Measurements from ENCODE around the gene LAPTM5. TPM values are rescaled to one million over a fixed set of nuclear protein-coding genes. Genes with fewer than 3 reads are reported as not detected.

LAPTM5 gene, protein sequence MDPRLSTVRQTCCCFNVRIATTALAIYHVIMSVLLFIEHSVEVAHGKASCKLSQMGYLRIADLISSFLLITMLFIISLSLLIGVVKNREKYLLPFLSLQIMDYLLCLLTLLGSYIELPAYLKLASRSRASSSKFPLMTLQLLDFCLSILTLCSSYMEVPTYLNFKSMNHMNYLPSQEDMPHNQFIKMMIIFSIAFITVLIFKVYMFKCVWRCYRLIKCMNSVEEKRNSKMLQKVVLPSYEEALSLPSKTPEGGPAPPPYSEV
- polyA plus RNA-seq (2012; ENCODE audit: missing spikeins), result 808 TPM

DNA sequence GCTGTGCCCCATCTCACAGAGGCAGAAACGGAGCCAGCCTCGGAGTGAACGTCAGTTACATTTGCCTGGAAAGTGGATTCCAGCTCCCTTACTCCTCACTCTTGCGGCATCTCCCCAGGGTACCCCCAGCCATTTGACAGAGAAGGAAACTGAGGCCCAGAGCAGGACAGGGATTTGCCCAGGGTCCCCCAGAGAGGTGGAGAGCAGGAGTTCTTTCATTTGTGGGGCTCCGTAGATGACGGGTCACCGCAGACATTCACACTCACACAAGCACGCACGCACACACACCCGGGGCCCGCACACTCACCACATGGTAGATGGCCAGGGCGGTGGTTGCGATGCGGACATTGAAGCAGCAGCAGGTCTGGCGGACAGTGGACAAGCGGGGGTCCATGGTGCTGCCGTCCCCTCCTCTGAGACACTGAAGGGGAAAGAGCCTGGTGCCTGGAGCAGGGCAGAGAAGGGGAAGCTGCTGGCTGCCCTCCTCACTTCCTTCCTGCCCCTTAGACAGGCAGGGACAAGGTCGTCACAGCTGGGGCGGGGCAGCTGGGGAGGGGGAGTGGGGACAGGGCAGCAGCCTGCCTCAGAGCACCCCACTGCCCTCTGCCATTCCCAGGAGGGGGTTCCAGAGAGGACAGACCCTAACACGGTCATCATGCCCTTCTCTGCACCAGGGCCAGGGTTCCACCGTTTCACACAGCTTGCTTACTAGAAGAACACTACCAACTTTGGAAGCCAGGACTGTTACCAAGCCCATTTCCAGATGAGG lies at the start of gene LAPTM5:
Gene LAPTM5 (minus strand): TSS at position 423 of the 769 bp plus-strand sequence. CDS start 29 bp downstream, at position 394.
- TF ChIP-seq POLR2A (IDR thresholded peaks at IDR 0.05; ENCODE audit: low read depth, low read length) (peak; percentile 91), TAF1 (IDR thresholded peaks at IDR 0.05; ENCODE audit: borderline replicate concordance, low read depth, low read length) (peak; percentile 82), POLR2AphosphoS5 (IDR thresholded peaks at IDR 0.05; ENCODE audit: low read depth, low read length) (peak; percentile 78; the same call in 1 of the 2 replicates)
- no peak for DNase-seq (ENCODE audit: insufficient read length)
- no peak for FAIRE-seq

DNA sequence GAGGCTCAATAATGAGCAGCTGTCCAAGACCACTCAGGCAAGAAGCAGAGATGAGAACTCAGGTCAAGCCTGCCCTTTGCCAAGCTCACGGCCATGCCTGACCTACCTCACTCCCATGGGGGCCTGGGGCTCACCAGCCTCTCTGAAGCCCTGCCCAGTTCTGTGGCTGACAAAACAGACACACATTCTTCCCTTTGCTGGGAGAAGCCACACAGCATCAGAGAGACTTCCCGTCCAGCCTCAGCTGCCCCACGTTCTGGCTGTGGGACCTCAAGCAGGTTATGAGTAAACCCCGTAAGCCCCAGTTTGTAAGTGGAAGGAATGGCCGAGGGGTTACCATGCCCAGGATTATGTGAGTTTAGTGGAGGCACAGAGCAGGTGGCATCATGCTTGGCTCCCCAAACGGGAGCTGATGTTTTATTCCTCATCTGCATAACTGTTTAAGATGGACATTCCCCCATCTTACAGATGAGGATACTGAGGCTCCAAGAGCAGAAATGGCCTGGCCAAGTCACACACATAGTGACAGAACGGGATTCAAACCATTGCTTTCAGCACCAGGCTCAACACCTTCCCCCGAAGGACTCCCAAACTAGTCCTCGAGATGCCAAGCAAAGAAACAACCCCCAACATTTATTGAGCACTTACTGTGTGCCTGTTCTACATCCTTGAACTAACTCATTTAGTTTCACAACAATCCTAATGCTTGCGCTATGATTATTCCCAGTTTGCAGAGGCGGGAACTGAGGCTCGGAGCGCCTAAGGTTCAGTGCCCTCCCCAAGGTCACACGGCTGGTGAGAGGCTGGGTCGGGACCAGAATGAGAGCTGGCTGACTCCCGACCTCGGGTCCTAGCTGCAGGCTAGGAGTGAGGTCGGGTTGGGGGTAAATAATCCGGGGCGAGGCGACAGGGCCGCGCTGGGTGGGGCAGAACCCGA lies 49.1 kb upstream of the LAPTM5 start:
- DNase-seq (ENCODE audit: insufficient read length), result no peak
- FAIRE-seq, result no peak
- no peak for TF ChIP-seq POLR2A (IDR thresholded peaks at IDR 0.05; ENCODE audit: low read depth, low read length)
- TF ChIP-seq POLR2AphosphoS5 (IDR thresholded peaks at IDR 0.05; ENCODE audit: low read depth, low read length), result no peak

DNA sequence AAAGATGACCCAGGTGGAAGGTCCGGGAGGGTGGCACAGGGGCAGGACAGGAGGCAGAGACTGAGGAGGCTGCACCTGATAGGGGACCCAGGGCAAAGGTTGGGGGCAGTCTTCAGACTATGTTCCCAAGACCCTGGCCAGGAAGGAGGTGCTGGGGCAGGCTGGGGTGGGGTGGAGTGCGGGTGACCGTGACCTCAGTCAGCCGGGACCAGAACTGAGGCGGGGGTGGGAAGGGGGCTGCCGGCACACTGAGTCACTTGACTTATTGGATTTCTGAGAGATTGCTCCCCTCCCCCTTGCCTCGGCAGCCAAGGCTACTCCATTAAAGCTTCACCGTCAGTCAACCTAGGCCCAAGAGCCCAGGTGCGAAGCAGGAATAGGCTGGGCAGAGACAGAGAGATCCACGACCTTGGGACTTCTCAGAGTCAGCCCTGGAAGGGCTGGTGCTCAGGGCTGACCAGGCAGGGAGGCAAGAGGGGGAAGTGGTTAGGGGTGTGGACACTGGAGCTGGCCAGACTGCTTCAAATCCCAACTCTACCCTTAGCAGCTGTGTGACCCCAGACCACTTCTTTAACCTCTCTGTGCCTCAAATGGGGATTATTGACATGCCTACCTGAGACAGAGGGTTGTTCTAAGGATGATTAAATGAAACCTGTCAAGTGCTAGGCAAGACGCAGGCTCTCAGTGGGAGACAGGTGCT lies 47.9 kb upstream of the LAPTM5 start:
- TF ChIP-seq TAF1 (IDR thresholded peaks at IDR 0.05; ENCODE audit: borderline replicate concordance, low read depth, low read length), result no peak
- no peak for TF ChIP-seq POLR2AphosphoS5 (IDR thresholded peaks at IDR 0.05; ENCODE audit: low read depth, low read length)
- no peak for TF ChIP-seq POLR2A (IDR thresholded peaks at IDR 0.05; ENCODE audit: low read depth, low read length)
- no peak for DNase-seq (ENCODE audit: insufficient read length)
- FAIRE-seq, result no peak

DNA sequence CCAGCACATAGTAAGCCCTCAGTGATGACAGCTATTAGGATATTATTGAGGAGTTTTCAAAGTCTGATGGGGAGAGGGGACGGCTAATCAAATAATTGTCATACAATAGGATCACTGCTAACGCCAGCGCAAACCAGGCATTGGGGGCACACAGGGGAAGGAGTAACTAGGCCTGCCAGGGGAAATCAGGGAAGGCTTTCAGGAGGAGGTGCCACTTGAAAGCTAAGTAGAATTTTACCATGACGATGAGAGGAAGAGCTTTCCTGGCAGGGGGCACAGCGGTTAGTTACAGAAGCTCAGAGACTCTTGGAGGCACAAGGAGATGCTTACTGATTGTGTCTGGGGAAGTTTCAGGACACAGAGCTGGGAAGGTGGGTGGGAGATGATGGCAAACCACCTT lies 47.2 kb upstream of the LAPTM5 start:
- no peak for DNase-seq (ENCODE audit: insufficient read length)
- FAIRE-seq, result no peak

DNA sequence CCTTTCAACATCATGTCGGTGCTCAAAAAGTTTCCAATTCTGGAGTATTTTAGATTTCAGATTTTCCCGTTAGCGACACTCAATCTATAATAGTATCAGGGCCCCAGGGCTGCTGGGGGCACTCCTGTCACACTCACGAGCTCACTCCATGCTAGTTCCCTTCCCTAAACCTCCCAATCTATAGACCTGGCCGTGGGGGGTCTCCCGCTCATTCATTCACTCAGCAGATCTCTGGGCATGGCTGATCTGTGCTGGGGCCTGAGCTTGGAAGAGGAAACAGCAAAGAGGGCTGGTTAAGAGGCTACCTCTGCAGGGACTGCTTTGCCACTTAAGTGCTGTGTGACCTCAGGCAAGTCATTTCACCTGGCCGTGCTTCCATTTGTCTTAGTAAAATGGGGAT lies 46.8 kb upstream of the LAPTM5 start:
- no peak for FAIRE-seq
- no peak for DNase-seq (ENCODE audit: insufficient read length)

More for the DNA sequence above, 47.2 kb upstream of the LAPTM5 start:
- TF ChIP-seq TAF1 (IDR thresholded peaks at IDR 0.05; ENCODE audit: borderline replicate concordance, low read depth, low read length) (no peak), POLR2AphosphoS5 (IDR thresholded peaks at IDR 0.05; ENCODE audit: low read depth, low read length) (no peak), POLR2A (IDR thresholded peaks at IDR 0.05; ENCODE audit: low read depth, low read length) (no peak)

DNA sequence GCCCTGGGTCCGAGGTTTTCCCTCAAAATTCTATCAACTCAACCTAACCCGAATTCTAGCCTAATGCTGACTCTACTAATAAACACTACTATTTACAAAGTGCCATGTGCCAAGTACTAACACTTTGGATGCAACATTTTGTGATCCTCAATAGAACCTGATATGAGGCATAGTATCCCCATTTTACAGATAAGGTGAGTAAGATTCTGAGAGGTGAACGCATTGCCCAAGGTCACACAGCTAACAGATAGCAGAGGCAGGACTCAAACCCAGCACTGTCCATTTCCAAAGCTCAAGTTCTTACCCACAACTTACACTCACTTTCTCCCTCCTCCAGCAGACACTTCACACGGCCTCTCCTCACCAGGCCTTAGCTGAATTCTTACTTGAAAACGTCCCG lies 46.0 kb upstream of the LAPTM5 start:
- TF ChIP-seq POLR2A (IDR thresholded peaks at IDR 0.05; ENCODE audit: low read depth, low read length) (no peak), TAF1 (IDR thresholded peaks at IDR 0.05; ENCODE audit: borderline replicate concordance, low read depth, low read length) (no peak), POLR2AphosphoS5 (IDR thresholded peaks at IDR 0.05; ENCODE audit: low read depth, low read length) (no peak)
- FAIRE-seq (no peak), DNase-seq (ENCODE audit: insufficient read length) (no peak)

More for the DNA sequence above, 46.8 kb upstream of the LAPTM5 start:
- TF ChIP-seq POLR2A (IDR thresholded peaks at IDR 0.05; ENCODE audit: low read depth, low read length) (no peak), POLR2AphosphoS5 (IDR thresholded peaks at IDR 0.05; ENCODE audit: low read depth, low read length) (no peak), TAF1 (IDR thresholded peaks at IDR 0.05; ENCODE audit: borderline replicate concordance, low read depth, low read length) (no peak)

DNA sequence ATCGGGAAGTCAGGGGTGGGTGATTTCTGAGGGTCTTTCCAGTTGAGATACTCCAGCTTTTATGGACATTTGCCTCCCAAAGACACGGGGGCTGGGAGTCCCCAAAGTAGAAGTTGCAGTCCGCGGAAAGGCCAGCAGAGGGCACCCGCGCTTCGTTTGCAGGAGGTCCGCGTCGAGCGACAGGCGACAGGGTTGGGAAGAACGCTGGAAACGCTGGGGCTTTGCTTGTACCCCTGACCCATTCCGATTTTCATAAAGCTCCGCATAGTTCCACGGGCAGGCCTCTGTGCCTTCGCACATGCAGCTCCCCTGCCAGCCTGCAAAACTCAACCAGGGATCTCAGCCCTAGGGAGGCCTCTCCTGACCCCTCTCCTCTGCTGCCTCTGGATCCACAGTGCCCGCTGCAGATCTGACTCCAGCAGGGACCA lies 44.2 kb upstream of the LAPTM5 start:
- DNase-seq (ENCODE audit: insufficient read length), result peak; percentile 67
- peak; percentile 86 for FAIRE-seq
- TF ChIP-seq TAF1 (IDR thresholded peaks at IDR 0.05; ENCODE audit: borderline replicate concordance, low read depth, low read length), result no peak
- TF ChIP-seq POLR2AphosphoS5 (IDR thresholded peaks at IDR 0.05; ENCODE audit: low read depth, low read length), result no peak
- no peak for TF ChIP-seq POLR2A (IDR thresholded peaks at IDR 0.05; ENCODE audit: low read depth, low read length)

DNA sequence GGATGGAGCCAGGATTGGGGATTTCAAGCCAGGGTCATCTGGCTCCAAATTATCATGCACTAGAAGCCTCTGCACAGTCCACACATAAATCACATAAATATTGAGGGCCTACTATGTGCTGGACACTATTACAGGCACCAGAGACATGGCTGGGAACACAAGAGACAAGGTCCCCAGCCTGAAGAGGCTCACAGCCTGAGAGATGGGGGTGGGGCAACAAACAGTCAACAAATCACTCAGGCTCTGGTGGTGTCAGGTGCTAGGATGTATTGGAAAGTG lies 41.6 kb upstream of the LAPTM5 start:
- FAIRE-seq (no peak), DNase-seq (ENCODE audit: insufficient read length) (no peak)
- TF ChIP-seq POLR2A (IDR thresholded peaks at IDR 0.05; ENCODE audit: low read depth, low read length), result no peak
- TF ChIP-seq POLR2AphosphoS5 (IDR thresholded peaks at IDR 0.05; ENCODE audit: low read depth, low read length), result no peak
- no peak for TF ChIP-seq TAF1 (IDR thresholded peaks at IDR 0.05; ENCODE audit: borderline replicate concordance, low read depth, low read length)

DNA sequence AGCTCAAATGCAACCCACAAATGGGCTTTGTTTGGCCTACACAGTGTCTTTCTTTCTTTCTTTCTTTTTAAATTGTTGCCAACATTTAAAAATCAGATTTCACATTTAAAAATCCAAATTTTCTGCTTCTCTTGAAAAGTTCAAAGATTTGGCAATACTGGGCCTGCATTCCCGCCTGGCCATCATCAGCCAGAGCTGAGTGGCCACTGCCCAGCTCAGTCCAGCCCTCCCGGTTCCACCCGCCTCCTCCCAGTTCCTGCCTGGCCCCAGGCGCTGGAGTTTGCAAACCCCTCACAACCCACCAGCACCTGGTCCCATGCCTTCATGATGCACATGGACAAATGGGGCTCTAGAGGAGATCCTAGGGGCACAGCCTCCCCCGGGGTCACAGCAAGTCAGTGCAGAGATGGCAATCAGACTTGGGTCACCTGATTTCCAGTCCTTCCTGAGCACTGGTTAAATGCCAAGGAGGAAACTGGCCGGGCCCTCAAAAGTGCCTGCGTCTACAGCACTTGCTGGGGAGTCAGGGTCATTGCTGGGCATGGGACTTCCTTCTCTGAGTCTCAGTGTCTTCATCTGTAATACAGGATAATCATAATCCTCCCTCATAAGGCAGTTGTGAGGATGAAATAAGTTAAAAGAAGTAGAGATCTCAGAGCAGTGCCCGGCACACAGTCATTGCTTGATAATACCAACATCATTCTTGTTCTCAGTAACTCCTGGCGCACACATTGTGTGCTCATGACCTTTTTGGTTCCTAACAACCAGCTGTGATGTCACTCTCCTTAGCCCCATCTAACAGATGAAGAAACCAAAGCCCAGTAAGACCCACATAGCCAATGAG lies 41.0 kb upstream of the LAPTM5 start:
- TF ChIP-seq TAF1 (IDR thresholded peaks at IDR 0.05; ENCODE audit: borderline replicate concordance, low read depth, low read length) (no peak), POLR2A (IDR thresholded peaks at IDR 0.05; ENCODE audit: low read depth, low read length) (no peak), POLR2AphosphoS5 (IDR thresholded peaks at IDR 0.05; ENCODE audit: low read depth, low read length) (no peak)
- no peak for DNase-seq (ENCODE audit: insufficient read length)
- no peak for FAIRE-seq

DNA sequence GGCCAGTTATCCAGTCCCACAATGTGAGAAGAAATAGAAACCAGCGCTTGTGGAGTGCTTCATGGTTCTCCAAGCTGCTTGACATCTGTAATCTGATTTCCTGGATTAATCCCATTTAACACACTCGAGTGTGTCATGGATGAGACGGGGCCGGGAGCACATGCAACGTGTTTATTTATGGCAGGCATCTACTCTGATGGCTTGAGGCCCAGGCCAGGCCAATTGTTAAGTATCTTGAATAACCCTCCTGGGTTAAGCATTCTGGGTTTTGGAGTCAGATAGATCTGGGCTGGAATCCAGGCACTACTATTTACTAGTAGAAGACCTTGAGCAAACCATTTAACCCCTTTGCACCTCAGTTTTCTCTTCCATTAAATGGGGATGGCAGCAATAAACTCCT lies 37.5 kb upstream of the LAPTM5 start:
- DNase-seq (ENCODE audit: insufficient read length) (no peak), FAIRE-seq (no peak)
- no peak for TF ChIP-seq POLR2A (IDR thresholded peaks at IDR 0.05; ENCODE audit: low read depth, low read length)
- TF ChIP-seq TAF1 (IDR thresholded peaks at IDR 0.05; ENCODE audit: borderline replicate concordance, low read depth, low read length), result no peak
- TF ChIP-seq POLR2AphosphoS5 (IDR thresholded peaks at IDR 0.05; ENCODE audit: low read depth, low read length), result no peak
